Neural cell (in vitro differentiated cells): Measurements from ENCODE around the gene SPTLC2. TPM values are rescaled to one million over a fixed set of nuclear protein-coding genes. Genes with fewer than 3 reads are reported as not detected.
A peak's percentile ranks its signal among the peaks of the same experiment; 100 is the strongest.

ENCODE experiments used
- H2AFZ ChIP-seq: fragments of 200-600, 300-800 bp; sonication (generic), shearing (Covaris generic); 2 replicates; pipeline ENCODE4 v1.6.0; 2014; ENCODE audit warnings: low read depth, mild to moderate bottlenecking, antibody characterized with exemption, low read length, moderate library complexity
- H3F3A ChIP-seq: fragments of 200-600 bp; shearing (Covaris generic); 2 replicates; pipeline ENCODE4 v1.6.1; 2016; ENCODE audit warnings: mild to moderate bottlenecking, moderate library complexity, mixed read lengths, antibody characterized with exemption, low read length; ENCODE audit not compliant: insufficient read depth, poor library complexity, severe bottlenecking
- H3K27ac ChIP-seq: fragments of 200-600, 300-800 bp; sonication (generic), shearing (Covaris generic); 2 replicates; pipeline ENCODE4 v1.5.1; 2014; ENCODE audit warnings: mild to moderate bottlenecking, low read length, moderate library complexity
- H3K27me3 ChIP-seq: fragments of 300-800, 200-600 bp; sonication (generic), shearing (Covaris generic); 2 replicates; pipeline ENCODE4 v1.6.0; 2014; ENCODE audit warnings: mild to moderate bottlenecking, low read depth, low read length, moderate library complexity; ENCODE audit not compliant: insufficient read depth
- H3K36me3 ChIP-seq: fragments of 300-800, 200-600 bp; sonication (generic), shearing (Covaris generic); 2 replicates; pipeline ENCODE4 v1.5.1; 2014; ENCODE audit warnings: mild to moderate bottlenecking, antibody characterized with exemption, low read length, moderate library complexity; ENCODE audit not compliant: insufficient read depth
- H3K4me2 ChIP-seq: fragments of 300-800, 200-600 bp; sonication (generic), shearing (Covaris generic); 2 replicates; pipeline ENCODE4 v1.6.0; 2014; ENCODE audit warnings: mild to moderate bottlenecking, low read length
- H3K4me3 ChIP-seq: fragments of 300-800, 200-600 bp; sonication (generic), shearing (Covaris generic); 2 replicates; pipeline ENCODE4 v1.5.1; 2014; ENCODE audit warnings: mild to moderate bottlenecking, low read length, moderate library complexity
- H3K79me2 ChIP-seq: fragments of 200-600 bp; shearing (Covaris generic); replicated peaks from 2 replicates; pipeline ENCODE4 v1.6.0; 2014; ENCODE audit warnings: mild to moderate bottlenecking, low read length, moderate library complexity; ENCODE audit not compliant: insufficient read depth
- H3K9ac ChIP-seq: fragments of 300-800, 200-600 bp; sonication (generic), shearing (Covaris generic); 2 replicates; pipeline ENCODE4 v1.6.1; 2016; ENCODE audit warnings: mild to moderate bottlenecking, low read length, mixed read lengths
- H3K9me2 ChIP-seq: fragments of 200-600 bp; shearing (Covaris generic); 2 replicates; pipeline ENCODE4 v1.6.1; 2016; ENCODE audit warnings: mild to moderate bottlenecking, low read length, mixed read lengths; ENCODE audit not compliant: insufficient read depth
- H3K9me3 ChIP-seq: fragments of 200-600, 300-800 bp; sonication (generic), shearing (Covaris generic); 2 replicates; pipeline ENCODE4 v1.6.1; 2016; ENCODE audit warnings: mild to moderate bottlenecking, mixed run types, low read length, moderate library complexity, mixed read lengths
- H4K20me1 ChIP-seq: fragments of 200-600 bp; shearing (Covaris generic); 2 replicates; pipeline ENCODE4 v1.6.1; 2016; ENCODE audit warnings: mild to moderate bottlenecking, mixed run types; ENCODE audit not compliant: insufficient read depth
- CTCF ChIP-seq: fragments of 450-650 bp; IDR thresholded peaks from 2 replicates; pipeline ENCODE4 v1.5.1; 2014; ENCODE audit warnings: antibody characterized with exemption, mild to moderate bottlenecking, moderate library complexity; ENCODE audit not compliant: poor library complexity, severe bottlenecking
- EP300 ChIP-seq: fragments of 450-650 bp; conservative IDR thresholded peaks from 2 replicates; pipeline ENCODE4 v1.6.1; 2014; ENCODE audit warnings: antibody characterized with exemption, mild to moderate bottlenecking, moderate library complexity; ENCODE audit not compliant: poor library complexity, severe bottlenecking
- EZH2 ChIP-seq: fragments of 200-600, 300-800 bp; shearing (Covaris generic), sonication (generic); IDR thresholded peaks from 2 replicates; pipeline ENCODE4 v1.6.1; 2014; ENCODE audit warnings: antibody characterized with exemption, low read length, borderline replicate concordance, mild to moderate bottlenecking; ENCODE audit not compliant: insufficient read depth, poor library complexity, severe bottlenecking
- MXI1 ChIP-seq: fragments of 450-650 bp; conservative IDR thresholded peaks from 2 replicates; pipeline ENCODE4 v1.6.1; 2014; ENCODE audit warnings: antibody characterized with exemption, mild to moderate bottlenecking; ENCODE audit not compliant: poor library complexity, severe bottlenecking
- POLR2AphosphoS5 ChIP-seq: IDR thresholded peaks from 2 replicates; pipeline ENCODE4 v1.6.1; 2012
- RAD21 ChIP-seq: fragments of 450-650 bp; conservative IDR thresholded peaks from 2 replicates; pipeline ENCODE4 v1.6.1; 2014; ENCODE audit warnings: antibody characterized with exemption, mild to moderate bottlenecking, moderate library complexity
- REST ChIP-seq: IDR thresholded peaks from 2 replicates; pipeline ENCODE4 v1.6.1; 2012; ENCODE audit warnings: borderline replicate concordance
- SMC3 ChIP-seq: fragments of 450-650 bp; conservative IDR thresholded peaks from 2 replicates; pipeline ENCODE4 v1.6.1; 2014; ENCODE audit warnings: antibody characterized with exemption, mild to moderate bottlenecking, moderate library complexity; ENCODE audit not compliant: poor library complexity
- TAF1 ChIP-seq: IDR thresholded peaks from 2 replicates; pipeline ENCODE4 v1.6.1; 2012; ENCODE audit warnings: low read depth
- polyA plus RNA-seq: library from polyadenylated mRNA; depleted of rRNA; stranded (reverse); fragments of >200 nt; gene quantifications from 2 replicates; pipeline ENCODE4 v1.2.3, GENCODE V29; 2014

SPTLC2 gene
- polyA plus RNA-seq, 1 donor from 2014 or later: 15.1 TPM

- Histone ChIP-seq H3K4me3 (no peak overlapping the region), H3K27me3 (no peaks in the 10 kb centered on the region), H3K9me2 (no peaks in the 10 kb centered on the region), H3K4me2 (no peak overlapping the region), H4K20me1 (no peaks in the 10 kb centered on the region), H3K79me2 (no peaks in the 10 kb centered on the region), H3K9ac (no peak overlapping the region), H3K27ac (no peak overlapping the region), H3K9me3 (no peaks in the 10 kb centered on the region), H2AFZ (no peak overlapping the region), H3F3A (no peaks in the 10 kb centered on the region), H3K36me3 (no peaks in the 10 kb centered on the region)
- TF ChIP-seq MXI1 (no peak), TAF1 (no peak), SMC3 (no peak), POLR2AphosphoS5 (no peak), EZH2 (no peak), EP300 (no peak), CTCF (no peak), RAD21 (no peak), REST (no peak)
Observed at GRCh38 chr14:77565289-77565993, 51.0 kb downstream of the SPTLC2 start.

- no peaks in the 10 kb centered on the region for H3K9me2 ChIP-seq
- no peak for TF ChIP-seq REST
- H3K27me3 ChIP-seq: no peaks in the 10 kb centered on the region
- no peaks in the 10 kb centered on the region for H3F3A ChIP-seq
- no peak overlapping the region for H2AFZ ChIP-seq
- H3K27ac ChIP-seq: no peak overlapping the region
- H3K4me3 ChIP-seq: peak overlapping the region; percentile 30
- H4K20me1 ChIP-seq: no peaks in the 10 kb centered on the region
- no peaks in the 10 kb centered on the region for H3K36me3 ChIP-seq
- H3K79me2 ChIP-seq: no peaks in the 10 kb centered on the region
- H3K4me2 ChIP-seq: no peak overlapping the region
- H3K9ac ChIP-seq: no peak overlapping the region
- no peaks in the 10 kb centered on the region for H3K9me3 ChIP-seq
Observed at GRCh38 chr14:77562681-77563080, 53.8 kb downstream of the SPTLC2 start.
